ENCODE results near the gene EFCAB6.

The EFCAB6 gene, protein sequence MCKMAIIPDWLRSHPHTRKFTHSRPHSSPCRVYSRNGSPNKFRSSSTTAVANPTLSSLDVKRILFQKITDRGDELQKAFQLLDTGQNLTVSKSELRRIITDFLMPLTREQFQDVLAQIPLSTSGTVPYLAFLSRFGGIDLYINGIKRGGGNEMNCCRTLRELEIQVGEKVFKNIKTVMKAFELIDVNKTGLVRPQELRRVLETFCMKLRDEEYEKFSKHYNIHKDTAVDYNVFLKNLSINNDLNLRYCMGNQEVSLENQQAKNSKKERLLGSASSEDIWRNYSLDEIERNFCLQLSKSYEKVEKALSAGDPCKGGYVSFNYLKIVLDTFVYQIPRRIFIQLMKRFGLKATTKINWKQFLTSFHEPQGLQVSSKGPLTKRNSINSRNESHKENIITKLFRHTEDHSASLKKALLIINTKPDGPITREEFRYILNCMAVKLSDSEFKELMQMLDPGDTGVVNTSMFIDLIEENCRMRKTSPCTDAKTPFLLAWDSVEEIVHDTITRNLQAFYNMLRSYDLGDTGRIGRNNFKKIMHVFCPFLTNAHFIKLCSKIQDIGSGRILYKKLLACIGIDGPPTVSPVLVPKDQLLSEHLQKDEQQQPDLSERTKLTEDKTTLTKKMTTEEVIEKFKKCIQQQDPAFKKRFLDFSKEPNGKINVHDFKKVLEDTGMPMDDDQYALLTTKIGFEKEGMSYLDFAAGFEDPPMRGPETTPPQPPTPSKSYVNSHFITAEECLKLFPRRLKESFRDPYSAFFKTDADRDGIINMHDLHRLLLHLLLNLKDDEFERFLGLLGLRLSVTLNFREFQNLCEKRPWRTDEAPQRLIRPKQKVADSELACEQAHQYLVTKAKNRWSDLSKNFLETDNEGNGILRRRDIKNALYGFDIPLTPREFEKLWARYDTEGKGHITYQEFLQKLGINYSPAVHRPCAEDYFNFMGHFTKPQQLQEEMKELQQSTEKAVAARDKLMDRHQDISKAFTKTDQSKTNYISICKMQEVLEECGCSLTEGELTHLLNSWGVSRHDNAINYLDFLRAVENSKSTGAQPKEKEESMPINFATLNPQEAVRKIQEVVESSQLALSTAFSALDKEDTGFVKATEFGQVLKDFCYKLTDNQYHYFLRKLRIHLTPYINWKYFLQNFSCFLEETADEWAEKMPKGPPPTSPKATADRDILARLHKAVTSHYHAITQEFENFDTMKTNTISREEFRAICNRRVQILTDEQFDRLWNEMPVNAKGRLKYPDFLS (N-terminal part only)

DNA sequence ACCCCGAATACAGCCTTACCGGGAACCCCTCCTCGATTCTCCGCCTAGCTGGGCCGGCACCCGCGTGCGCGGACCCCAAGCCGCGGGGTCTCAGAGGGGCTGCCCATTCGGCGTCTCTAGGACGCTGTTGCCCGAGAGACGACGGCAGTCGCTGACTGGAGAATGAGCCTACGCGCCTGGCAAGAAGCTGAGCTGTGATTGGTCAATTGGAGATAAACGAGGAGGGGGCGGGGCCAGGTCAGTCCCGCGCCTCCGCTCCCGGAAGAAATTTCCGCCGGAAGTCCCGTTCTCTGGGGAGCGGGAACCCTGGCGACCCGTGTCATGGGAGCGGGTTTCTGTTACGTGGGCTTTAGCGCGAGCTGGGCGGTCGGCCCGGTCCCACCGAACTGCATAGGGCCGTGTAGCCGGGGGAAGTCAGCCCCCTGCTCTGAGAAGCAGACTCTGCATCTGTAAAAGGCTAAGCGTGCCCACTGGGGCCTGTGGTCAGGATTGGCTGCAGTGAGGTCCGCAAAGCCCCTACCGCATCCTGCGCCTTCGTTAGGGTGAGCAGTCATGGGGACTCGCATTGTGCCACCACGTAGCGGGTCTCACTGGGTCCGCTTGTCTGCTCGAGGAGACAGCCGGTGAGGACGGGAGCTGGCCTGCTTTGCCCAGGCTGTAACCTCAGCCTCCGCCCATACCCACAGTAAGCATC is at the start of gene EFCAB6:
Gene EFCAB6 (minus strand): TSS at position 157 of the 694 bp plus-strand sequence. CDS start 29,987 bp downstream, outside the sequence.
- 0 out of 2 replicates have a peak, but pooled peaks cover 3% of the 10 kb centered on the region for H4K20me1 ChIP-seq (ENCODE audit: insufficient read depth, low read length)
- H3K27ac ChIP-seq (ENCODE audit: low read length) = no peak within 1 kb of the TSS
- H3K4me2 ChIP-seq (ENCODE audit: insufficient read depth, low read length) = no peak within 1 kb of the TSS
- no peaks in the 10 kb centered on the region for H3K36me3 ChIP-seq (ENCODE audit: insufficient read depth, low read length)
- no peak for DNase-seq
- no peak for TF ChIP-seq EZH2 (IDR thresholded peaks at IDR 0.05; ENCODE audit: borderline replicate concordance, low read depth, low read length, severe bottlenecking)
- TF ChIP-seq, protein P1, sequence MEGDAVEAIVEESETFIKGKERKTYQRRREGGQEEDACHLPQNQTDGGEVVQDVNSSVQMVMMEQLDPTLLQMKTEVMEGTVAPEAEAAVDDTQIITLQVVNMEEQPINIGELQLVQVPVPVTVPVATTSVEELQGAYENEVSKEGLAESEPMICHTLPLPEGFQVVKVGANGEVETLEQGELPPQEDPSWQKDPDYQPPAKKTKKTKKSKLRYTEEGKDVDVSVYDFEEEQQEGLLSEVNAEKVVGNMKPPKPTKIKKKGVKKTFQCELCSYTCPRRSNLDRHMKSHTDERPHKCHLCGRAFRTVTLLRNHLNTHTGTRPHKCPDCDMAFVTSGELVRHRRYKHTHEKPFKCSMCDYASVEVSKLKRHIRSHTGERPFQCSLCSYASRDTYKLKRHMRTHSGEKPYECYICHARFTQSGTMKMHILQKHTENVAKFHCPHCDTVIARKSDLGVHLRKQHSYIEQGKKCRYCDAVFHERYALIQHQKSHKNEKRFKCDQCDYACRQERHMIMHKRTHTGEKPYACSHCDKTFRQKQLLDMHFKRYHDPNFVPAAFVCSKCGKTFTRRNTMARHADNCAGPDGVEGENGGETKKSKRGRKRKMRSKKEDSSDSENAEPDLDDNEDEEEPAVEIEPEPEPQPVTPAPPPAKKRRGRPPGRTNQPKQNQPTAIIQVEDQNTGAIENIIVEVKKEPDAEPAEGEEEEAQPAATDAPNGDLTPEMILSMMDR (IDR thresholded peaks at IDR 0.05; ENCODE audit: borderline replicate concordance, extremely low read depth, low read length, poor library complexity, severe bottlenecking) = no peak
- no peak within 1 kb of the TSS for H3K9ac ChIP-seq (ENCODE audit: low read depth, low read length)
- no peaks in the 10 kb centered on the region for H3K4me1 ChIP-seq (ENCODE audit: insufficient read depth, low read length)
- no peak within 1 kb of the TSS for H3K4me3 ChIP-seq (ENCODE audit: low read depth in 1 of 2, low read length in 2 of 2)
- ATAC-seq (ENCODE audit: insufficient read depth, low read depth) = no peak
- H2AFZ ChIP-seq (ENCODE audit: low read depth, low read length) = no peak within 1 kb of the TSS
- peaks cover 2% of the 10 kb centered on the region for H3K27me3 ChIP-seq (ENCODE audit: insufficient read depth, low read length, poor library complexity)
- H3K79me2 ChIP-seq (ENCODE audit: insufficient read depth, low read length) = no peaks in the 10 kb centered on the region
- no peaks in the 10 kb centered on the region for H3K9me3 ChIP-seq (ENCODE audit: insufficient read depth, low read length, severe bottlenecking)

DNA sequence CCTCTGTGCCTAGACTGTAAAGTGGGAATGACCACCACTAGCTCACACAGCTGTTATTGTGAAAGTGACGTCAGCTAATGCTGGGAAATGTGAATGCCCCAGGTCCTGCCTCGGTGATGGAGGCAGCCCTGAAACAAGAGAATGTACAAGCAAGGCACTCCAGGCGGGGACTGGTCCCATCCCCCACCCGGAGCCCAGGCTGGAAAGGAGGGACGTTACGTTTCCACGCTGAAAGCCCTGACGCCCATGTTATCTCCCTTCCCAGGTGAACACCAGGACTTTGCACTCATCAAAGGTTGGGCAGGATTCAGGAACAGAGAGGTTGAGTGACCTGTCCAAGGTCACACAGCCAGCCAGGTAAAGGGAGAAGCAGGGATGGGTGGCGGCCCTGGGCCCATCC is 49.4 kb upstream of the EFCAB6 start:
- DNase-seq (no peak), ATAC-seq (ENCODE audit: insufficient read depth, low read depth) (no peak)
- Histone ChIP-seq H3K4me3 (ENCODE audit: low read depth in 1 of 2, low read length in 2 of 2) (no peak overlapping the region), H3K27me3 (ENCODE audit: insufficient read depth, low read length, poor library complexity) (no peaks in the 10 kb centered on the region), H3K4me2 (ENCODE audit: insufficient read depth, low read length) (no peak overlapping the region), H3K4me1 (ENCODE audit: insufficient read depth, low read length) (no peaks in the 10 kb centered on the region), H3K9ac (ENCODE audit: low read depth, low read length) (no peak overlapping the region), H3K36me3 (ENCODE audit: insufficient read depth, low read length) (no peaks in the 10 kb centered on the region), H3K9me3 (ENCODE audit: insufficient read depth, low read length, severe bottlenecking) (no peaks in the 10 kb centered on the region), H3K79me2 (ENCODE audit: insufficient read depth, low read length) (no peaks in the 10 kb centered on the region), H4K20me1 (ENCODE audit: insufficient read depth, low read length) (0 out of 2 replicates have a peak, but pooled peaks cover 4% of the 10 kb centered on the region), H3K27ac (ENCODE audit: low read length) (no peak overlapping the region), H2AFZ (ENCODE audit: low read depth, low read length) (no peak overlapping the region)
- TF ChIP-seq EZH2 (IDR thresholded peaks at IDR 0.05; ENCODE audit: borderline replicate concordance, low read depth, low read length, severe bottlenecking) = no peak
- TF ChIP-seq, protein P1 (IDR thresholded peaks at IDR 0.05; ENCODE audit: borderline replicate concordance, extremely low read depth, low read length, poor library complexity, severe bottlenecking) = no peak

DNA sequence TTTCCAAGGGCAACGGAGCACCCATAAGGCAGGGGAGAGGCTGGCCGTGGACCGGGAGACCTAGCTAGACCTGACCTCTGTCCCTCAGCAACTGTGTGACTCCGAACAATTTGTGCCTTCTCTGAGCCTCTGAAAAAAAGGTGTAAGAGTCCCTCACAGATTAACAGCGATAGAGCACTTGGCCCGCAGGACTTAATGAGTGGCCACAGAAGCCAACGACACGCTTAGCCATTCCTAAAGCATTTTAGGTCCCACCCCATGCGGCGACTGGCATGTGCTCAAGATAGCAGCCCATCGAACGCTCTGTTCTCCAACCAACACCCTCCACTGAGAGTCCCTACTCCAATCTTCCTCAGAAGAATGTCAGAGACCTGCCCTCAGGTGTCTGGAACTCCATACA is 48.7 kb upstream of the EFCAB6 start:
- H4K20me1 ChIP-seq (ENCODE audit: insufficient read depth, low read length) = 0 out of 2 replicates have a peak, but pooled peaks cover 4% of the 10 kb centered on the region
- TF ChIP-seq EZH2 (IDR thresholded peaks at IDR 0.05; ENCODE audit: borderline replicate concordance, low read depth, low read length, severe bottlenecking) = no peak
- TF ChIP-seq, protein P1 (IDR thresholded peaks at IDR 0.05; ENCODE audit: borderline replicate concordance, extremely low read depth, low read length, poor library complexity, severe bottlenecking) = no peak
- H2AFZ ChIP-seq (ENCODE audit: low read depth, low read length) = no peak overlapping the region
- H3K27me3 ChIP-seq (ENCODE audit: insufficient read depth, low read length, poor library complexity) = no peaks in the 10 kb centered on the region
- no peaks in the 10 kb centered on the region for H3K4me1 ChIP-seq (ENCODE audit: insufficient read depth, low read length)
- H3K9me3 ChIP-seq (ENCODE audit: insufficient read depth, low read length, severe bottlenecking) = peaks cover 2% of the 10 kb centered on the region
- H3K36me3 ChIP-seq (ENCODE audit: insufficient read depth, low read length) = no peaks in the 10 kb centered on the region
- no peak overlapping the region for H3K9ac ChIP-seq (ENCODE audit: low read depth, low read length)
- no peak overlapping the region for H3K27ac ChIP-seq (ENCODE audit: low read length)
- ATAC-seq (ENCODE audit: insufficient read depth, low read depth) = no peak
- no peak for DNase-seq
- no peak overlapping the region for H3K4me3 ChIP-seq (ENCODE audit: low read depth in 1 of 2, low read length in 2 of 2)
- no peaks in the 10 kb centered on the region for H3K79me2 ChIP-seq (ENCODE audit: insufficient read depth, low read length)
- no peak overlapping the region for H3K4me2 ChIP-seq (ENCODE audit: insufficient read depth, low read length)
